ENCODE measurements around the gene ZGPAT. TPM values are rescaled to one million over a fixed set of nuclear protein-coding genes. Genes with fewer than 3 reads are reported as not detected.

Gene ZGPAT
- total and polyA plus RNA-seq, 2 donors (not counting 3 experiments of a cell fraction or from before 2014, with no cell fraction given) = 23.1 to 29.3 TPM

- peak overlapping the region in 1 of 3 experiments; percentile 34 for H3K4me3 ChIP-seq (replicated peaks in 1 of 3; ENCODE audit: insufficient read depth in 1 of 3, low read depth in 1 of 3, low read length in 3 of 3)
- intact Hi-C loops (cut with micrococcal nuclease) (loop anchor here (5.0 kb wide), 1 partner anchor 41 kb away; the partner anchor contains the start of genes LIME1 and SLC2A4RG), dilution Hi-C loops (cut with MboI; ENCODE audit: extremely low pct_ligation_motif_present, low sequenced_read_pairs) (no loop called here)
- no peaks in the 10 kb centered on the region for H4K20me1 ChIP-seq (replicated peaks; ENCODE audit: control insufficient read depth, extremely low read depth, insufficient read depth, low read length)
- H3K27ac ChIP-seq (ENCODE audit: insufficient read depth, low read depth, low read length) = no peak overlapping the region
- no peak overlapping the region for H2AFZ ChIP-seq (ENCODE audit: low read depth, low read length)
- H3K9ac ChIP-seq (replicated peaks; ENCODE audit: extremely low read depth, insufficient read depth, low read length) = no peak overlapping the region
- peak; percentile 21 for FAIRE-seq
- H3K36me3 ChIP-seq (ENCODE audit: control insufficient read depth in 2 of 2, extremely low read depth in 1 of 2, insufficient read depth in 2 of 2, low read length in 2 of 2) = no peaks in the 10 kb centered on the region
- H3K27me3 ChIP-seq (ENCODE audit: control insufficient read depth in 2 of 2, insufficient read depth in 2 of 2, low read length in 2 of 2) = no peaks in the 10 kb centered on the region
- POLR2A ChIA-PET = interaction anchor here (0.6 kb wide), 1 partner anchor 11 kb away, joined by 3 read pairs; no protein-coding TSS in a partner anchor
- DNase-seq (ENCODE audit: low read depth, low spot score) = no peak
- no peaks in the 10 kb centered on the region for H3K79me2 ChIP-seq (ENCODE audit: control insufficient read depth, insufficient read depth, low read length)
- no TSS peak for BruUV-seq (replicated peaks)
- TF ChIP-seq POLR2A (IDR thresholded peaks at IDR 0.05; ENCODE audit: low read depth, low read length) (no peak), POLR2AphosphoS5 (IDR thresholded peaks at IDR 0.05; ENCODE audit: insufficient read depth, low read depth, low read length) (no peak), JUN (IDR thresholded peaks at IDR 0.05; ENCODE audit: borderline replicate concordance, insufficient read depth, insufficient read length, low read depth) (no peak), CTCF (IDR thresholded peaks at IDR 0.05; ENCODE audit: extremely low read depth in 1 of 2, insufficient read depth in 1 of 2, low read depth in 1 of 2, low read length in 2 of 2) (no peak), FOS (IDR thresholded peaks at IDR 0.05; ENCODE audit: borderline replicate concordance, insufficient read depth, low read length) (no peak), MAX (IDR thresholded peaks at IDR 0.05; ENCODE audit: insufficient read depth, insufficient read length) (no peak), MYC (IDR thresholded peaks at IDR 0.05; ENCODE audit: low read depth, low read length) (no peak), GATA2 (IDR thresholded peaks at IDR 0.05; ENCODE audit: insufficient read depth, insufficient read length, low read depth, low read length) (no peak)
- H3K4me1 ChIP-seq (ENCODE audit: control insufficient read depth, extremely low read depth, insufficient read depth, low read length) = peaks cover 35% of the 10 kb centered on the region
- no peaks in the 10 kb centered on the region for H3K9me1 ChIP-seq (replicated peaks; ENCODE audit: control insufficient read depth, extremely low read depth, insufficient read depth, low read length)
- CTCF ChIA-PET = interaction anchor here (0.6 to 1.9 kb wide), 6 partner anchors 10 to 159 kb away, joined by 3 to 7 read pairs (median 4); partner anchors contain the start of gene PTK6
- no peaks in the 10 kb centered on the region for H3K9me3 ChIP-seq (replicated peaks; ENCODE audit: control insufficient read depth, insufficient read depth, low read length)
- no peak overlapping the region for H3K4me2 ChIP-seq (ENCODE audit: insufficient read depth, low read length)
Observed at GRCh38 chr20:63696306-63696627, 11.6 kb upstream of the ZGPAT start.
